PC-9 (cell line): ENCODE measurements around the gene RBFOX1. TPM values are rescaled to one million over a fixed set of nuclear protein-coding genes. Genes with fewer than 3 reads are reported as not detected.

Source experiments
- BruUV-seq: library from RNA; stranded (reverse); fragments of 400-500 nt; replicated peaks from 2 replicates; lab custom pipeline; 2021; lab: Mats Ljungman, UMichigan
- CTCF ChIA-PET: fragments of 300-600 bp; sonication (Branson Sonifier 250); formaldehyde crosslinking; loops from one replicate; lab custom pipeline; 2022; ENCODE audit warnings: antibody characterized with exemption; lab: Charles Lee
- POLR2A ChIA-PET: fragments of 300-600 bp; sonication (Branson Sonifier 250); formaldehyde crosslinking; loops from one replicate; lab custom pipeline; 2022; ENCODE audit warnings: antibody characterized with exemption; ENCODE audit not compliant: unreplicated experiment; lab: Charles Lee
- DNase-seq, 2 experiments: peaks; one replicate each; pipeline versions ENCODE4 v3.0.0 to v3.0.0-alpha.2; 2015 to 2022; ENCODE audit warnings: mixed read lengths in 1 of 2
- H2AFZ ChIP-seq: fragments of 200-600 bp; sonication (generic); 2 replicates; pipeline ENCODE4 v1.8.1; 2017; ENCODE audit warnings: antibody characterized with exemption
- H3F3A ChIP-seq: fragments of 200-600 bp; sonication (generic); 2 replicates; pipeline ENCODE4 v1.8.1; 2017; ENCODE audit warnings: antibody characterized with exemption, mild to moderate bottlenecking, low read depth; ENCODE audit not compliant: insufficient read depth
- H3K27ac ChIP-seq: fragments of 200-600 bp; sonication (generic); 2 replicates; pipeline ENCODE4 v1.6.1; 2016; ENCODE audit warnings: mixed run types
- H3K27me3 ChIP-seq: fragments of 200-600 bp; sonication (generic); 2 replicates; pipeline ENCODE4 v1.6.1; 2016; ENCODE audit warnings: low read depth, mixed run types; ENCODE audit not compliant: insufficient read depth
- H3K36me3 ChIP-seq: fragments of 200-600 bp; sonication (generic); 2 replicates; pipeline ENCODE4 v1.6.1; 2016; ENCODE audit warnings: low read depth, mixed run types
- H3K4me1 ChIP-seq: fragments of 200-600 bp; sonication (generic); replicated peaks from 2 replicates; pipeline ENCODE4 v1.6.1; 2016; ENCODE audit warnings: mixed run types; ENCODE audit not compliant: insufficient read depth
- H3K4me2 ChIP-seq: fragments of 200-600 bp; sonication (generic); 2 replicates; pipeline ENCODE4 v1.6.1; 2017; ENCODE audit warnings: mixed run types
- H3K4me3 ChIP-seq: fragments of 200-600 bp; sonication (generic); 2 replicates; pipeline ENCODE4 v1.6.1; 2016; ENCODE audit warnings: mixed run types
- H3K79me2 ChIP-seq: fragments of 200-600 bp; sonication (generic); 2 replicates; pipeline ENCODE4 v1.6.1; 2017; ENCODE audit warnings: low read depth, mixed run types
- H3K9me2 ChIP-seq: fragments of 200-600 bp; sonication (generic); 2 replicates; pipeline ENCODE4 v1.8.1; 2017; ENCODE audit warnings: mild to moderate bottlenecking; ENCODE audit not compliant: insufficient read depth
- H3K9me3 ChIP-seq: fragments of 200-600 bp; sonication (generic); 2 replicates; pipeline ENCODE4 v1.8.1; 2016; ENCODE audit warnings: low read depth; ENCODE audit not compliant: insufficient read depth
- H4K20me1 ChIP-seq: fragments of 200-600 bp; sonication (generic); 2 replicates; pipeline ENCODE4 v1.8.1; 2017; ENCODE audit not compliant: insufficient read depth
- CTCF ChIP-seq: fragments of 200-600 bp; sonication (generic); conservative IDR thresholded peaks from 2 replicates; pipeline ENCODE4 v1.6.1; 2017; ENCODE audit warnings: mixed run types, antibody characterized with exemption, mild to moderate bottlenecking, moderate library complexity
- EZH2 ChIP-seq: fragments of 200-600 bp; sonication (generic); IDR thresholded peaks from 2 replicates; pipeline ENCODE4 v1.8.0; 2017; ENCODE audit warnings: antibody characterized with exemption, low read depth
- intact Hi-C: fragments of 100-400 bp; cut with micrococcal nuclease; formaldehyde crosslinking; loops from one replicate; pipeline ENCODE4 v1.10.0; 2022; ENCODE audit not compliant: unreplicated experiment
- total RNA-seq: library from RNA; stranded (reverse); gene quantifications from 2 replicates; pipeline ENCODE4 v1.2.3, GENCODE V29; 2021

Gene RBFOX1
- total RNA-seq, 1 experiment from 2014 or later = not detected

GRCh38 chr16:7503666-7504065 lies 171.0 kb downstream of the RBFOX1 start:
- no peak overlapping the region for H2AFZ ChIP-seq
- intact Hi-C loops = no loop called here
- H4K20me1 ChIP-seq = no peaks in the 10 kb centered on the region
- H3K27me3 ChIP-seq = no peaks in the 10 kb centered on the region; the same call in 1 of the 2 replicates
- H3F3A ChIP-seq = no peaks in the 10 kb centered on the region
- H3K4me2 ChIP-seq = no peak overlapping the region
- ChIA-PET CTCF (no interaction called here), POLR2A (no interaction called here)
- no peaks in the 10 kb centered on the region for H3K4me1 ChIP-seq
- no peaks in the 10 kb centered on the region for H3K36me3 ChIP-seq
- no peaks in the 10 kb centered on the region for H3K79me2 ChIP-seq
- no peak overlapping the region for H3K27ac ChIP-seq
- no TSS peak for BruUV-seq
- TF ChIP-seq CTCF = no peak
- no peak for TF ChIP-seq EZH2
- H3K9me2 ChIP-seq = no peaks in the 10 kb centered on the region
- no peak for DNase-seq
- no peak overlapping the region for H3K4me3 ChIP-seq
- no peaks in the 10 kb centered on the region for H3K9me3 ChIP-seq

DNA sequence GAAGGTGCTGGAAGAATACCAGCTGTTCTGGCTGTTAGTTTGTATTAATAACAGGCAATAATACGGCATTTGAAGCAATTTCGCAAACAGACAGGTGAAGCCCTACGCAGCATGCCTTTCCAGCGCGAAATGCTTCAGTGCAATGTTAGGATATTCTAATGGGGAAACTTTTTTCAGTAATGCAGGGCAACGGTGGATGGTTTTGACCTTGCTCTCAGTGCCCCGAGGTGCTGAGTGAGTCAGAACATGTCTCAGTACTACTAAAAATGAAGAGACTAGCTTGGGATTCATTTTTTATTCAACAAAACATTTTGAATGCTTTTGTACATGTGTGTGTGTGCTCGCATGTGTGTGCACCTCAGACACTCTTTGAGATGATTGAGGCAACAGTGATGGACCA lies 172.2 kb downstream of the RBFOX1 start:
- no peaks in the 10 kb centered on the region for H3K9me3 ChIP-seq
- BruUV-seq = no TSS peak
- H3K27ac ChIP-seq = no peak overlapping the region
- H3K36me3 ChIP-seq = no peaks in the 10 kb centered on the region
- intact Hi-C loops = no loop called here
- no peaks in the 10 kb centered on the region; the same call in 1 of the 2 replicates for H3K27me3 ChIP-seq
- ChIA-PET CTCF (no interaction called here), POLR2A (no interaction called here)
- no peak overlapping the region for H3K4me3 ChIP-seq
- no peaks in the 10 kb centered on the region for H3K9me2 ChIP-seq
- no peak for DNase-seq
- H3K4me1 ChIP-seq = no peaks in the 10 kb centered on the region
- H4K20me1 ChIP-seq = no peaks in the 10 kb centered on the region
- TF ChIP-seq EZH2 (no peak), CTCF (no peak)
- H3F3A ChIP-seq = no peaks in the 10 kb centered on the region
- H2AFZ ChIP-seq = no peak overlapping the region
- no peaks in the 10 kb centered on the region for H3K79me2 ChIP-seq
- no peak overlapping the region for H3K4me2 ChIP-seq

GRCh38 chr16:7505495-7505894 lies 172.8 kb downstream of the RBFOX1 start:
- no peaks in the 10 kb centered on the region for H4K20me1 ChIP-seq
- intact Hi-C loops = no loop called here
- no peaks in the 10 kb centered on the region for H3K9me2 ChIP-seq
- H3K27me3 ChIP-seq = no peaks in the 10 kb centered on the region; the same call in 1 of the 2 replicates
- TF ChIP-seq EZH2 (no peak), CTCF (no peak)
- H3F3A ChIP-seq = no peaks in the 10 kb centered on the region
- no peaks in the 10 kb centered on the region for H3K4me1 ChIP-seq
- H3K36me3 ChIP-seq = no peaks in the 10 kb centered on the region
- H3K4me2 ChIP-seq = no peak overlapping the region
- no peaks in the 10 kb centered on the region for H3K9me3 ChIP-seq
- no peak for DNase-seq
- ChIA-PET CTCF (no interaction called here), POLR2A (no interaction called here)
- H3K4me3 ChIP-seq = no peak overlapping the region
- no peak overlapping the region for H2AFZ ChIP-seq
- H3K79me2 ChIP-seq = no peaks in the 10 kb centered on the region
- no TSS peak for BruUV-seq
- H3K27ac ChIP-seq = no peak overlapping the region
